C1 segment of cervical spinal cord (tissue), 14 donors: ENCODE results near the gene CHD9.
A peak's percentile ranks its signal among the peaks of the same experiment; 100 is the strongest.

ENCODE experiments used
- DNase-seq, 14 donors: peaks; one replicate each; lab custom pipeline; 2025; lab: John Stamatoyannopoulos, UW

CHD9 gene

DNA sequence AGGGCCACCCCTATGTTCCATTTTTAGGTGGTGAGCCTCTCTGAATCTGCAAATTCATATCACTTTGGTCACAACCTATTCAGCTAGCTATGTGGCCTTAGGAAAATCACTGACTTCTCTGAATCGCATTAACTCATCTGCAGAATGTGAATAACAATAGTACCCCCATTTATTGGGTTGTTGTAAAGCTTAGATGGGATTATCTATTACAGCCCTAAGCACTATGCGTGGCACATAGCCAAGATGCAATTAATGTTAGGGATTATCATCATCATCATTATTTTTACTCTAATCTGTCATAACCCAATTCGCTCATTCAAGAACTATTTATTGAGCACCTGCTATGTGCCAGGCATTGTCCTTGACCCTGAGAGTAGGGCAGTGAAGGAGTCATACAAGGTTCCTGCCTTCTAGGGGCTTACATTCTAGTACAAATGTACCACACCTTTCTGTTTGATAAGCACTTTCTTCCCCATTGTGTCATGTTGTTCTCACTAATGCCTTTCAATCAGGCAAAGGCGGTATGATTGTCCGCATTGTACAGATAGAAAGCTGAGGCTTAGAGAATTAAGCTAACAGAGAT lies 38.5 kb downstream of the CHD9 start:
- no peak for DNase-seq

DNA sequence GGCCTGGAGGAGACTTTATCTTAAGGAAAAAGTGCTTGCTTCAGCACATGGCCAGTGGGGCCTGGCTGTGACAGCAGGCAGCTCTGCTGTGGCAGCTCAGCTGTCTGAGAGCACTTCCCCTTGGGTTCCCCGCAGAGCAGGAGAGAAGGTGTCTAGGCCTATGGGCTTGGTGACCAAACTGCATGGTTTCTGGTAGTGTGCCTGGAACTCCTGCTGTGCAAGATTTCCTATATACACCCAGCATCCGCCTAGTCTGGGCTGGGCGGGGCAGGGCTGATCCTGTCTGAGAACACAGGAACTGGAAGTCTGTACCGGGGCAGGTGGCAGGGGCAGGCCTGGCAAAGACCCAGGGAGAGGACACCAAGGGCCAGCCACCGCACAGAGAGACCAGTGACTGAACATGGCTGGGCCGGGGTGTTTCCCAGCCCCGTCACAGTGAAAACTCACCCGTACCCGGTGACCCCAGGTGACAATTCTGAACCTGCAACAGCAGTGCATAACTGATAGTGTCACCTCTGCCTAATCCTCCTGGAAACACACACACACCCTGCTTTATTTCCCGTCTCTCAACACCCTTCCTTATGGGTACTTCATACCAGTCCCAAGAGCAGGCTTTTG lies 39.3 kb downstream of the CHD9 start:
- DNase-seq: peak in 7 of 14 donors; percentile 38 to 61 (median 44)

DNA sequence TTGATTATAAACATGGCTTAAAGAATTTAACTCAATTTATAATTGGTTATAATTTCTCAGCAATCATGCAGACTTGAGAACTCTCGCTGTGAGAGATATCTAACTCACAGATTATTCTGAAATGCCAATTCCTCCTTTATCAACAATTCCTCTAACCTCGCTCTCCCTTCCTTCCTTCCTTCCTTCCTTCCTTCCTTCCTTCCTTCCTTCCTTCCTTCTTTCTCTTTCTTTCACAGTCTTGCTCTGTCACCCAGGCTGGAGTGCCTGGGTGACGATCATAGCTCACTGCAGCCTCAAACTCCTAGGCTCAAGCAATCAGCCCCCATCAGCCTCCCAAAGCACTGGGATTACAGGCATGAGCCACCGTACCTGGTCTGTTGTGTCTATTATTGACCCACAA lies 42.4 kb downstream of the CHD9 start:
- DNase-seq: no peak

DNA sequence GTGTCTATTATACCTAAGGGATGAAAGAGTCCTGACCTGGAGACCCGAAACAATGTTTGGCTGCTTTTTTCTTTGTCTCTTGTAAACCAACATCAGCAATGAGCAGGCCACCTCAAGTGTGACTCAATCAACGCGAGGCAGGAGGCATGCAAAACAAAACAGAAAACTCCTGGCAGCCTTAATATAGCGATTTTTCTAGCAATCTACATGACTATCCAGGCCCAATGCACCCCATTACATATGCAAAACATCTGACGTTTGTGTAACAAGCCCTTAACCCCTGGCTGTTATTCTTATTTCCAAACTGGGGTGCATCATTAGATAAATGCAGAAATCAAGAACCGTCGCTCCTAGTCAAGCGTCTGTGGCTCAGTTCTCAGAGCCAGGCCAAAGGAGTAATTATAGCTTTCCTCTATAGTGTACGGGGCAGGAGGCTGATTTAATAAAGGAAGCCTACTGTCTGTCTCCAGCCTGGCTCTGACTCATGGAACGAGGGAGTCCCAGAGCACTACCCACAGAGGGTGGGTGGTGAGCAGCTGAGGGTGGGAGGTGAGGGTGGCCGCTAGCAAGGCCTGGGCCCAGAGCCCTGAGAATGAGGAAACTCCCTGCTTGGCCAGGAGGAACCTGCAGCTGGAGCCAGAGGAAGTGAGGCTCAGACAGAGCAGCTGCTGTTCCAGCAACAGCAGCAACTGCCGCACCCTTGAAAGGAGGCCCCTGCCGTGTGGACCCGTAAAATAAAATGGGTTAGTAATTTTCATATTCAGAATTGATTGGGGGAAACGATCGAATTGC lies 43.9 kb downstream of the CHD9 start:
- peak in 11 of 14 donors; percentile 36 to 87 (median 65) for DNase-seq

DNA sequence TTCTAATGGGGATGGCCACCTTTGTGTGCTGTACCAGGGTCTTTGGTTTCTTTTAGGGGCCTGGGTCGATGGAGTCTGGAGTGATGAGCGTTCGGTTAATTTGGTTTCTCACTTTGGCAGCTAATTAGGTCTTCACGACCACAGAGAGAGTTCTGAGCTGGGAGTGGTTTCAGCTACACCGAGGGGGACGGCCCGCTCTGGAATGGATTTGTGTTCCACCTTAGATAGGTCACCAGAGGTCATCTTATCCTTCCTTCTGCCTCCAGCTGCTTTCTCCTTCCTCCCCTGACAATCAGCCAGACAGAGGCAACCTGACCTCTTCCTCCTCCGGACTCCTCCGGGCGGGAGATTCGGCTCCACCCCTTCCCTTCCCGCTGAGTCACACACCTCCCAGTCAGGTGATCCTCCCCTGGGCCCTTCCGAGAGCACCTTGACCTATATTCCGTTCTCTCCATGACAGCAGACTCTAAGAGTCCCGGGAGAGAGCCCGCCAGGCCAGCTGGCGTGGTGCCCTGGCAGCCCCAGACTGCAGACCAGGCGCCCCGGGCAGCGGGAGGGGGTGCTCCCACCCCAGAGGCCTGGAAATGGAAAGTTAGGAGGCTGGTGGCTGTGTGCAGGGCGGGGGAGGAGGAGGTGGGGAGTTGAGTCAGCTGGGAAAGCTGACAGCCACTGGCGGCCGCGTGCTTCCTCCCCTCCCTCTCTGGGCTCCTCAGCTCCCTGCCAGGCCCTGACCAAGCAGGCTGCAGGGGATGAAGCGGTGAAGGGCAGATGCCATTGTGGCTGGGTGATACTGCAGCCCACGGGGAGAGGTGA lies 44.7 kb downstream of the CHD9 start:
- DNase-seq: peak; percentile 39 to 93 (median 86)

DNA sequence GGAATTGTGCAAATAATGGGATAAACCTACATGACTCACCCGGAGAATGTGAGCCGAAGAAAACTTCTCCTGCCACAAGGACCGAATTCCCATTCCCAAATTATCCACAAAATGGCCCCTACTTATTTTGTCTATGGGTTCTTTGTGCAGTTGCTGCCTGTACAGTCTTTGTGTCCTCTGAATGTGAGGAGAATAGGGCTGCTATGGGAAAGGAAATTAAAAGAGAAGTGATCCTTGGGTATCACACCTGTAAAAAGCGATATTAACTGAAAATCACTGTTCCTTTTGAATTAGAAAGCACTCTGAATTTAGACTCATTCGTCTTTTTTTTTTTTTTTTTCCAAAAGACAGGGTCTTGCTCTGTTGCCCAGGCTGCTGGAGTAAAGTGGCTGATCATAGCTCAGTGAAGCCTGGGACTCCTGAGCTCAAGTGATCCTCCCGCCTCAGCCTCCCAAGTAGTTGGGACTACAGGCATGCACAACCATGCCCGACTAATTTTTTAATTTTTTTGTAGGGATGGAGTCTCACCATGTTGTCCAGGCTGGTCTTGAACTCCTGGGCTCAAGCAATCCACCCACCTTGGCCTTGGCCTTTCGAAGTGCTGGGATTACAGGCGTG lies 45.4 kb downstream of the CHD9 start:
- no peak for DNase-seq

DNA sequence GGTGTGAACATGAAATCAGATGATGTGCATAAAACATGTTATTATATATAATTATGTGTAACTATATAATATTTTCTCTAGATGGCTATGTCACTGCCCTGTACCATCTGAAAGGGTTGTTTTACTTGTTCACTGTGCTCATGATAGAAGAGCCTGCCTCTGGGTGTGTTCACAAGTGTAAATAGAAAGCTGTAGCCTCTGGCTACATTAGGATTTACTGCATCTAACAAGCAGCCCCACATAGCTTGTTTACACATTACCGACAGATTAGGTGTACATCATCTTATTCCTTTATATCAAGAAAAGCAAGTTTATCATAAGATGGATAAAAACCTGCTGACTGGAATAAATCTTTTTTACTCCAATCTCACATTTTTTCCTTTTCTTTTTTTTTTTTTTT lies 46.1 kb downstream of the CHD9 start:
- DNase-seq: no peak

DNA sequence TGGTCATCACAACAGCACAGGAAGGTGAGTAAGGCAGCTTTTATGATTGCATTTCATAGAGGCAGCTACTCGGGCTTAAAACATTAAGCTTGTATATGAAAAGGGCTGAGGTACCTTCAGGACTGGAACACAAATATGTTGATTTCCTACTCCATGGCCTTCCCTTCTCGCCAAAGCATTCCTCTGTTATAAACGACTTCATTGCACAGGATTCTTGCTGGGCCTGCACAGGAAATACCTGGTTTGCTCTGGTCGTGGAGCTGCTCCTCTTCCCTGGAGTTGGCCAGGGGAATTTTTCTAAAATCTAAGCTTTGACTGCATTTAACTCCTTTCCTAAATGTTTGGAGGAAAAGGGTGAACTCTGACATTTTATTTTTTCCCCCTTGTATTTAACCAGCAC lies 49.0 kb downstream of the CHD9 start:
- no peak for DNase-seq

DNA sequence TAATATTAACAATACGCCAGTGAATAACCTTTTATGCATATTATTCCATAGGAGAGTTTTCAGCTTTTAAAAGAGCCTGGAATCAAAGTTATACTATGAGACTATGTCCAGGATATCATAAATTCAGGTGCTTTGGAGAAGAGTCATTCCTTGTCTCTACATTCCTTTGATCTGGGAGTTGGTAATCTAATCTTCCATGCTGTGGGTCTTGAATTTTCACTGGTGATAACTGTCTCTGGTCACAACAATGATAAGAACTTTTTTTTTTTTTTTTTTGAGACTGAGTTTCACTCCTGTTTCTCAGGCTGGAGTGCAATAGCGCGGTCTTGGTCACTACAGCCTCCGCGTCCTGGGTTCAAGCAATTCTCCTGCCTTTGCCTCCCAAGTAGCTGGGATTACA lies 50.8 kb downstream of the CHD9 start:
- DNase-seq: no peak

DNA sequence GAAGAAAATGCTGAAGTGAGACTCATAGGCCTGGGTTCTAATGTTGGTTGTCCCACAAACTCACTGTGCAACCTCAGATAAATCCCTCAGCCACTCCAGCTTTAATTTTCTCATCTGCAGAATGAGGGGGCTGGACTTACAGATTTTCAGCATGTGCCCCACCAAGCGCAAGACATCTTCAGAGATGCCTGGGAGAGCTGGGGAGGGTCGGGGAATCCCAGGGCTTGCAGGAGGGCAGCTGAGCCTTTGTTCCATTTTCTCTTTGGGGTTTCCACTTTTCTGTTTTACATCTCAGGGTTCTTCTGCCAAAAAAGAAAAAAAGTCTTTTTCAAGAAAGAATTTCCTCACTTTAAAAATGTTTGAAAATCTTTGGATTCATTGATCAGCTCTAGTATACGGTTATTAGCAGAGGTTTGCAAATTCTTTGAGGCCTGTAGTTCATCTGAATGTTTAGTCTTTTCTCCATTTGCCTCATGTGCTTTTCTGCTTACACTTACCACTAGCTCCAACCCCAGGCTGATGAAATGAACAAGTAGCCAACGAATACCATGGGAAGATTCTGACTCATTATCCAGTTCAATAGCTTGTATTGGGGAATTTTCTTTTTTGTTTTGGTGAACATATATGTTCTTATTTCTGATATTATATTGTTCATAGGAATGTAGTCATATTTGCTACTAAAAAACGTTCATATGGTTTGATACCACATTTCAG lies 56.4 kb downstream of the CHD9 start:
- DNase-seq: no peak

DNA sequence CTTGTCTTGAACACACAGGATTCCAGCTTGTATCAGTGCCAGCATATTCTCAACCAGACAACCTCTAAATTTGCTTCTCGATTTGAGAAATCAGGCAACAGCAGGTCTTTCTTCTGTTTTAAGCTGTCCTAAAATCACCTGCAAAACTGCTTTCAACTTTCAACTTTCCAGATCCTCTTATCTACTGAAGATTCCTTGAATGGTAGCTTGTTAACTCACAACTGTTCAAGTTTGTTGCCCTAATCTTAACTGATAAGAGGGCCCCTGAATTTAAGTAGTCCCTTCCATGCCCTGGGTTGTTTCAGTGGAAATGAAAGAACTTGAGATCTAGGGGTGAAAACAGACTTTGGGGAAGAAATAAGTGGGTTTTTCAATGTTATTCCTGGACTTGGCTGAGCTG lies 57.2 kb downstream of the CHD9 start:
- DNase-seq: no peak

DNA sequence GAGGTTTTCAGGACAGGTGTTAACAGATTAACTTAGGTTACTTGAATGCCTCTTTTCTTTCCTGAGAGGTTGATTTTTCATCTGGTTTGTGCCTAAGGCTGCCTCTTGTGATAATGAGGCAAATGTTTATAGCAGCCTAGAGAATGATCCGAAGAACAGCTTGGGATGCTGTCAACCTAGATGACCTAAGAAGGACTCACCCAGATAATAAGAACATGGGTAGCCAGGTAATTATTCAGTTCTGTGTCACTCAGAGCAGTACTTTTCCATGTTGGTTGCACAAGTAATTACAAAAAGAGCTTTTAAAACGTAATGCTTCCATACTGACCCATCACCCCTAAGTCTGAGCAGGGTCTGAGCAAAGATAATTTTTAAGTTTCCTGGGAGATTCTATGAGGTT lies 60.3 kb downstream of the CHD9 start:
- no peak for DNase-seq

DNA sequence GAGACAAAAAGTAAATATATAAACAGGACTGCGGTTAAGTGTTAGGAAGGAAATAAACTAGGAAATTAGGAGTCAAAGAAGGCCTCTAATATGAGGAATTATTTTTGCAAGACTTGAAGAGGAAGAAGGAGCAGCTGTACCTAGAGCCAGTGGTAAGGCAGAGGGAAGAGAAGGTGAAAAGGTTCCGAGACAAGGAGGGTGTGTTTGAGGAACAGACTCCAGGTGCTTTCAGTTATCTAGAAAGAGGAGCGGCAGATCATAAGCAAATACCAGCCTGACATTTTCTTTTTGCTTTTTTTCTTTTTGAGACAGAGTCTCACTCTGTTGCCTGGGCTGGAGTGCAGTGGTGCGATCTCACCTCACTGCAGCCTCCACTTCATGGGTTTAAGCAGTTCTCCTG lies 61.0 kb downstream of the CHD9 start:
- no peak for DNase-seq

DNA sequence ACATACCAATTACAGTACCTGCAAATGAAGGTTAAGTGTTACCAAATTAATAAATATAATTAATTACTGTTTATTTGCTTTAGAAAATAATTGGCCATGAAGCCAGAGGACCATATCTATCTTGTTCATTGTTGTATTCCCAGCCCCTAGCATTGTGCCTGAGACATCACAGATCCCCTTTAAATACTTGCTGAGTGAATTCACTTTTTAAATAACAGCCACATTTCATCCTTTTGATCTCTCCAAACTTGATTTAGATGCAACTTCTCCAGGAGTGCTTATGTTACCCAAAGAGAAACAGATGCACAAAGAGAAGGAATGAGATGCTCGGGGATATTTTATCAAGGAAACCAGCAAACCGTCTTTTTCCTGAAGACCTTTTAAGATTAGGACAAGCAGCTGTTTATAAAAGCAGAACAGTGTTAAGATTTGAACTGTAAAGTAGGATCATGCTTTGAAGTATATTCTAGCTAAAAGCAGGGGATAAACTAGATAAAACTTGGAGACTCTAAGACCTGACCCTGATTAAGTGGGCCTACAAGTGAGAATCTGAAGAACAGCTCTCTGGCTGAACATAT lies 66.3 kb downstream of the CHD9 start:
- DNase-seq: no peak

DNA sequence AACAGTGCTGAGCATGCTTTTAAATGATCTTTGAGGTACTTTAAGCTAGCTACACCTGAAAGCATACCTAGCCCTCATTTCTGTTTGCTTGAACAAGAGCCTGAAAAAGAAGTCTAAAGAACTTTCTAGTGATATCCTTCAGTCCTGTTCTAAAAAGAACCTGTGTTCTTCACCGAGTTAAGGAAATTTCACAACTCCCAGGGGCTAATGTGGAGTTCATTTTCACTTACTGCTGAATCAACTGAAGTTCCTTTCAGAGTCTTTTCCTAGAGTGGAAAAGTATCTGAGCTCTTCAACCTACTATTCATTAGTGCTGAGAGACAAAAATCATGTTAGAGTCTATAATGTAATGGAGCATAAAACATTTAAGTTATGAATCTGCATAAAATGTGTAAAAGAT lies 66.9 kb downstream of the CHD9 start:
- DNase-seq: no peak

DNA sequence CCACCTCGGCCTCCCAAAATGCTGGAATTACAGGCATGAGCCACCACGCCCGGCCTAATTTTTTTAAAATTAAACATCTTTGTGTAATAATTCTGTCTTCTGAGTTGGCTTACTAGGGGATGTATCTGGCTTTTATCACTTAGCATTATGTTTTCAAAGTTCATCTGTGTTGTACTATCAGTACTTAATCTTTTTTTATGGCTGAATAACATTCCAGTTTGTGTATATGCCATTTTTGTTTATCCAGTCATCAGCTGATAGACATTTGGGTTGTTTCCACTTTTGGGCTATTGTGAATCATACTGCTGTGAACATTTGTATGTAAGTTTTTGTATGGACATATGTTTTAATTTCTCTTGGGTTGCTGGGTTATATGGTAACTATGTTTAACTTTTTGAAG lies 69.0 kb downstream of the CHD9 start:
- no peak for DNase-seq

DNA sequence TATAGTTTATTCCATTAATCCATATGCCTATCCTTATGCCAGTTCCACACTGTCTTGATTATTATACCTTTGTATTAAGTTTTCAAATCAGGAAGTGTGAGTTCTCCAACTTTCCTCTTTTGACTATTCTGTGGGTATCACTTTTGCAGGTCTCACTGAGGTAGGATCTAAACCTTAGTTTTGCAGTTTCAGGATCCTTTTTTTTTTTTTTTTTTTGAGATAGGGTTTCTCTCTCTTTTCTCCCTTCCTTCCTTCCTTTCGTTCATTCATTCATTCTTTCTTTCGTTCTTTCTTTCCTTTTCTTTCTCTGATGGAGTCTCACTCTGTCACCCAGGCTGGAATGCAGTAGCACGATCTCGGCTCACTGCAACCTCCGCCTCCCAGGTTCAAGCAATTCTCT lies 71.6 kb downstream of the CHD9 start:
- DNase-seq: no peak

DNA sequence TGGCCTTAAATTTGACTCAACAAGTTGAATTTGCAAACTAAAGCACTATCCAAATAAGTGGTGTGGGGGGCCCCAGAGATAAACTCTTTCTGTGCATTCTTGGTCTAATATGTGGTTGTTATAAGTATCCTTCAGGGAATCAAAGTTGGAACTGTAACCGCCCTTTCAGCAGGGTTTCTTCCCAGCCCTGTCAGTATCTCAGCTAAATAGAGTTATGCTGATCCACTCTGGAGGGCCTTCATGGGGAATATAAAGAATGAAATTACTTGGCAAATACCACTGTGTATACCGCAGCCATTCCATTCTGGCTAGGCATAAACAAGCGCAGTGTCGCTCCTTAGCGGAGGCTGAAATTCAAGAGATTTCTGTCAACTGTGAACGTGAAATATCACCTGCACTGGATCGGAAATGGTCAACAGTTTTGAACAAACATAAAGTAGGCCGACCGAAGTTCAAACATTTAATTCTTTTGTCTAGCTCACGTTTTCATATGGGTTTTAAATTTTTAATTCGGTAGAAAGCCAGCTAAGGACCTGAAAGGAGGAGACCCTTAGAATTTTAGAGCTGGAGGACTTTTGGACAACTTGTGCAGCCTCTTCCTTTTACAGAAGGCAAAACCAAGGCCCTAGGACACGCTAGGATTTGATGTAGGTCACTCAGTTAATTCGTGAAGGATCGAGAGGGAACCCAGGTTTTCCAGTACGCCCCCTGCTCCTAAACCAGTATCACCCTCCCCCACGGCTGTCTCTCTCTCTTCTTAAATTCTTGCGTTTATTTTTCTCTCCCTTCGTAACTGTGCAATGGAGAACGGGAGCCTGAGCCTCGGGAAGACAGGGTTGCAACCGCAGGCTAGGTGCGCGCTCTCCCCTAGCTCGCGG lies 74.7 kb downstream of the CHD9 start:
- no peak for DNase-seq

DNA sequence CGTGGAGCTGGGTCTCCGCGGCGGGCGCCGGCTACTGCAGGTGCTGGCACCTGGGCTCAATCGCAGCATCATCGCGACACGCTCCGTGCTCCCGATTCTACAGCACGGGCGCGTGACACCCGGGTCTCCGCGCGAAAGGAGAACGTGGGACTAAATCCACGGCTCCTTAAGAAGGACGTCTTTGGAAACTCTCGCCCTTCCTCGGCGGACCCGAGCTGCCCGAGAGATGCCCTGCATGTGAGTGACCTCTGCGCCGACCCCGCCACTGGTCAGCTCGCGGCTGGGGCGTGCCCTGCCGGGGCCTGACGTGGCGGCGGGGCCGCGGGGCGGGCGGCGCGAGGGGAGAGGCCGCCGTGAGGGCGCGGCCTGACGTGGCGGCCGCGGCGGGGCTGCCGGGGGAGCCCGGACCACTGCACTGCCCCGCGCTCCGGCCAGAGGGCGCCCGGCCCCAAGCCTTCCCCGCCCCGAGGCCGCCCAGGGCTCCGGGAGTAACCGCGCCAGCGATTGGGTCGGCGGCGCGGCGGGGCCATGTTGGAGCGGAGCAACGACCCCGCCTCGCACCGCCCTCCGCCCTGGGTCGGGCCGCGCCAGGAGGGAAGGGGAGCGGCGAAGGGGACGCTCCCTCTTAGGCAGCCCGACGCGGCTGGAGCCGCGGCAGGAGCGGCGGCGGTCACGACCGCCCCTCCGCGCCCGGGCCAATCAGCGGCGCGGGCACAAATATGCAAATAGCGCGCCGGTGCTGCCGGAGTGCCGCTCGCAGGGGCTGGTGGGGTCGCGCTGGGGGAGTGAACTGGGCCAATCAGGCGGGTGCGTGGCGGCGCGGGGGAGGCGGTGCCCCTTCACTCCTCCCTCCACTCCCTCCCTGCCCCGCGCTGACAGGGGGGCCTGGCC lies 75.6 kb downstream of the CHD9 start:
- peak; percentile 82 to 100 (median 99) for DNase-seq
